ENCODE results near the gene ATP6V0E2.

ATP6V0E2 gene

DNA sequence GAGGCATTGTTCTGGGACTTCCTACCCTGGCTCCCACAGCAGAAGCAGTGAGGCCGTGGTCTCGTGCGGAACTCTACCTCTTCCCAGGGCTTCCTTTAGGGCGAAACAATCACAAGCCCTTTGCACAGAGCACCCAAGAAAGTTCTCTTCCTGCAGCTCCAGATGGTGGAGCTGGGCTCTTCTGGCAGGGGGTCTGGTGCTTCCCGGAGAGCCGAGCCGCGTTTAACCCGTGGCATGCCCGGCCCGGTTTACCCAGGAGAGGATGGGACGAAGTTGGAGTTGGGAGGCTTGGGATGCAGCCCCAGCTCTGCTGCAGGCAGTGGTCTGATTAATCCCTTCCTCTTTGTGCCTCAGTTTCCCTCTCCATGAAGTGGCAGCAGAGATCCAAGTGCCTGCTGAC, 9.0 kb upstream of the ATP6V0E2 start:
- DNase-seq, result no peak

DNA sequence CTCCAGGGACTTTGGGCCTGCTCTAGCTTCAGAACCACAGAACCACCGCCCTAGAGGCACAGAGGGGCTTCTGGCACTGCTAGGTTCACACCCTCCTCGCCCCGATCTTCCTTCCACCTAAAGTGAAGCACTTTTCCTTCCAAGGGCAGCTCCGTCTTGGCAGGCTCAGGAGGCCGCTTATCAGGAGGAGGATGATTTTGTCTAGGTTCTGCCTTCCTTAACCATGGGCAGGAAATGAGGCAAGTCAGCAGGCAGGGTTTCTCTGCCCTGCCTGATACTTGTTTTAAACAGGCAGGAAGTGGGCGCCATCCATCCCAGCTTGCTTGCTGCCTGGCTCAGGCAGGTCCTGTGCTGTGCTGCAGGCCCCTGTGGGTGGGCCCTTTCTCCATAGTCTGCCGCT, 8.3 kb upstream of the ATP6V0E2 start:
- DNase-seq, result no peak

DNA sequence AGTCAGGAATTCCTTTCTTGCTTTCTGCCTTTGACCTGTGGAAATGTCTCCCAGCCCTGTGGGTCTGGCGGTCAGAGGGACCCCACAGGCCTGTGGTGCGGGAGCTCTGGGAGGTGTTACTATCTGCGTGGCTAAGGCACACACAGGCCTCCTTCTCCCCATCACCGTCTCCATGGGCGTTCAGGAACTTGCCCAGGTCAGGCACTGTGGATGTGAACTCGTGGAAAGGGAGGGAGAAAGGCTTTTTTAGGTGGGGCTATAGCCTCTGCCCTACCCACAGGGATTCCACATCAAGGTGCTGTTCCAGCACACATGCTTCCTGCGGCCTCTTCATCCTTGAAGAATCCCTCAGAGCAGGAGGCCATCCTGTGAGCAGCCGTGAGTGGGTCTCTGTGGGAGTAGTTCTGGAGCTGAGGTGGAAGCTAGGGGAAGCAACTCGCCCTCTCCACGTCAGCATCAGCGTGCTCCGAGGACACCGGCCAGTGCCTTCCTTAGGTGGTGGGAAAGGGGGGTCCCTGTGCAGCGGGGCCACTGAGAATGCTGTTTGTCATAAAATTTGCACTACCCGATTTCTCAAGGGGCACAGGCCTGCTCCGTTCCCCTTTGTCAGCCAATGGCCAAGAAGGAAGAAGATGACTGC, 7.5 kb upstream of the ATP6V0E2 start:
- no peak for DNase-seq

DNA sequence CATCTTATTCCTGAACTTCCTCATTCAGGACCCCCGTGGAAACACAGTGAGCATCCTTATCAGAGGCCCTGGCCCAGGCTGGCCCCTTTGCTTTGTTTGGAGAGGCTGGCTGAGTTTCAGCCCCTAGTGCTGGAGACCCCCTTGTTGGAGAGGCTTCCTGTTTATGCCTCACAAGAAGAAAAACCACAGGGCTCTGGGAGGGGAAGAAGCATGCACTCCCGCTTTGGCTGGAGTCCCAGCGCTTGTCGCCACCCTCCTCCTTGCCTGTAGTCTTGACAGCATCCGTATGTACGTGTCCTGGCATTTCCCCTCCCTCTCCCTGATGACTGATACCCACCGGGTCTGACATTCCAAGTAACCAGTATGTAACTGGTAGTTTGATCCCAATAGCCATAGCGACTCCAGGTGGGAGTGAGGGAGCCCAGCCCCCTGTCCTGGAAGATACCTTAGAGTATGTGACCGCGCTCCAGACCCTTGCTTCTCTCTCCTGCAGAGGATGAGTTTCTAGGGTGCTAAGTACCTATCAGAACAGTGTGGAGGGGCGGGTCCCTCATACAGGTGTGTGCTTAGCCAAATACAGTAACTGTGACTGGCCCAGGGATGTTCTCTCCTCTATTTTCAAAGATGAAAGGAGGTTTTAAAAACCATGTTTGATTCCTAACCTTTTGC, 6.9 kb upstream of the ATP6V0E2 start:
- peak; percentile 27 for DNase-seq

DNA sequence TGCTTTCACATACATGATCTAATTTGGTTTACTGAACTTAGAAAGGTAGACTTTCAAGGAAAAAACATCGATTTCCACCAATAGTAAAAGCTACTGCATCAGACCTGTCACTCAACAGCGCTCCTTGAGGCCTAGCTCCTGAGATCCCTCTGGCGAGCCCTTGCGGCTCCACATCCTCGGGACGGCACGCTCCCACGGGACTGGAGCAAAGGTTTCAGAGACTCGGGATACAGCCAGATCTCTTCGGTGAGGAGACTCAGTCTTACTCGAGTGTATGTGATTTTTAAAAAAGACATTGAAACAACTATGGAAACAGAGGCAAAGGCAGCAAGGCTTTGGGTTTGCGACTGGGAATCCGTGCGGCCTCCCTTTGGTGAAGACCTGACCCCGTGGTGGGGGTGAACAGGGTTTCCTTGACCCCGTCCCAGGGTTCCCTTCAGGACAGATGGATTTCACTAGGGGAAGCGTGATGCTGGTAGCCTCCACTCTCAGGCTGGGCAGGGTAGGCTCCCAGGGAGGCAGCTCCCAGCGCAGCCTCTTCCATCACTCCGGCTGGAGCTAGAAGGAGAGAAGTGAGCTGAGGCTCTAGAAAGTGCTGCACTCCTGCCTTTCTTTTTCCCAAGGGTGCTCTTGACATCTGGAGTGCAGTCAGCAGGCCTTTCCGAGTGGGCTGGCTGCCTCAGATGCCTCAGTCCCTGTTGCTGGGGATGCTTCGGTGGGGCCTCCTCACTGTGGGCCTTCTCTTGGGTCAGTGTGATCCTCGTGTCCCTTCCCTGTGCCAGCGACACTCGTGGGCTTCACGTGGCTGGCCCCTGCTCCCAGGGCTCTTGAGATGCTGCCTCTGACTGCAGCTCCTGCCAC, 5.8 kb upstream of the ATP6V0E2 start:
- DNase-seq, result no peak

DNA sequence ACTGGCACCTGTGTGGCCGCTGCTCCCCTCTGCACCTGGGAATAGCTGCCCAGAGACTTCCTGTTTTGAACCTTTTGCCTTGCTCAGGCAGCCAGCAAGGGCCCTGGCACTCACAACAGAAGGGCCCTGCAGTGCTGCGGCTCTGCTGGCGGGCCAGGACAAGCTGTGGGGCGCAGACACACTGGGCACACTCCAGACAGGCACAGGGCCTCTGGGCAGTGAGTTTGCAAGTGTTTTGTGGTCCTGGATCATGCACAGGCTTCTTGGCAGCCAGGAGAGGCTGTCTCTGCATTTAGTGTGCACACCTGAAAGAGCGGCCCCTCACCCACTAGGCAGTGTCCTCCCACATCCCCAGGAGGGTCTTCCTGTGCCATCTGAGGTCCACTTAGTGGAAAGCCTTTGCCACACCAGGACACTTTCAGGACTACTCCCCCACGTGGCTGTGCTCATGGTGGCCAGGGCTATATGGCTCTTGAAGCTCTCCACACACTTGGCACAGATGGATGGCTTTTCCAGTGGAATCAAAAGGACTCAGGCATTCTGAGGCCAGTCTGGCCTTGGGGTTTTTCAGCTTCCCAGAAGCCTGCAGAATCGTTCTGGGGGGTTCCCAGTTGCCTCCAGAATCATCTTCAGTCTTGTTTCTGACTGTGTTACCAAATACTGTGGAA, 5.0 kb upstream of the ATP6V0E2 start:
- DNase-seq, result no peak

DNA sequence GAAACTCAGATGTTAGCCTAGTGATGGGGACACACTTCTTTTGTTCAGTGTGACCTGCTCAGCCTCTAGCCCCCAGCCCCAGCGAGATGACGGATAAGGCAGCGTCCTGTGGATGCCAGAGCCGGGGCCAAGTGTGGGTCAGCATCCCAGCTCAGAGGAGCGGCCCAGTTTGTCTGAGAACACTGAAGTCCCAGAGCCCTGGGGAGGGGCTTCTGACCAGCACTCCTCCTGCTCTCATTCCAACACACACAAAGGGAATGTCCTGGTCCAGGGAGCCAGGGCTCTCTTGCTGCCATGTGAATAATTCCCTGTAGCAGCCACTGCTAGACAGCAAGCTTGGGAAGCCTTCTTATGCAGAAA, 4.5 kb upstream of the ATP6V0E2 start:
- DNase-seq, result no peak

DNA sequence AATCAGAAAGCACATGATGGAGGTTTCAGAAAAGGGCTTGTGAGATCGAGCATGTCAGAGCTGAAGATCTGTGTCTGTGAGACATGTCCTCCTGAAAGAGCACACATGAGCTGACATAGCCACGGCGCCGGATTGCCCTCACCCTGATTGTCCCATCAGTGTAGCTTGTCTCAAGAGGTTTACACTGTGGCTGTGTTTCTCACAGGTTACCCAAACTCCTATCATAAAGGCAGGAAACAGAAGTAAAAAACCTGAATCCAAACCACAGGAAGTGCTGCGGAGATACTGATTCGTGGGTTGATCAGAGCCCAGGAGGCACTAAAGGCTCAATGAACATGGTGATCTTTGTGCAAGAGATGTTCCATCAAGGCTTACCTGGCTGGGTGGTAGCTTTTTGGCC, 3.9 kb upstream of the ATP6V0E2 start:
- no peak for DNase-seq

DNA sequence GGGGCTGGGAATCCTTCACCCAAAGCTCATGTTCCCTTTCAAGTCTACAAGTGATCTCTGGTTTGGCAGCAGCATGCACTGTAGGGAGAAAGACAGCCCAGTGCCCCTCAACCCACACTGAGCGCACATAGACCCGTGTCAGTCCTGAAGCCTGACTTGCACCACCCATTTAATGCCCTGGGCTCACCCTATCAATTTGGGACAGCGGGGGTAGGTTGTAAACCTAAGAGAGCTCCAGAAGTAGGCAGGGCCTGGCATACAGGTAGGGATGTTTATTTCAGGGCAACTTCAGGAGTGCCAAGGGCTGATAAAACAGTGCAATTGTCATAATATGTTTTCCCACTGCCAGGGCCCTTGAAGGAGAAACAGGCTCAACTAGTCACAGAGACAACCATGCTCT, 3.5 kb upstream of the ATP6V0E2 start:
- no peak for DNase-seq

DNA sequence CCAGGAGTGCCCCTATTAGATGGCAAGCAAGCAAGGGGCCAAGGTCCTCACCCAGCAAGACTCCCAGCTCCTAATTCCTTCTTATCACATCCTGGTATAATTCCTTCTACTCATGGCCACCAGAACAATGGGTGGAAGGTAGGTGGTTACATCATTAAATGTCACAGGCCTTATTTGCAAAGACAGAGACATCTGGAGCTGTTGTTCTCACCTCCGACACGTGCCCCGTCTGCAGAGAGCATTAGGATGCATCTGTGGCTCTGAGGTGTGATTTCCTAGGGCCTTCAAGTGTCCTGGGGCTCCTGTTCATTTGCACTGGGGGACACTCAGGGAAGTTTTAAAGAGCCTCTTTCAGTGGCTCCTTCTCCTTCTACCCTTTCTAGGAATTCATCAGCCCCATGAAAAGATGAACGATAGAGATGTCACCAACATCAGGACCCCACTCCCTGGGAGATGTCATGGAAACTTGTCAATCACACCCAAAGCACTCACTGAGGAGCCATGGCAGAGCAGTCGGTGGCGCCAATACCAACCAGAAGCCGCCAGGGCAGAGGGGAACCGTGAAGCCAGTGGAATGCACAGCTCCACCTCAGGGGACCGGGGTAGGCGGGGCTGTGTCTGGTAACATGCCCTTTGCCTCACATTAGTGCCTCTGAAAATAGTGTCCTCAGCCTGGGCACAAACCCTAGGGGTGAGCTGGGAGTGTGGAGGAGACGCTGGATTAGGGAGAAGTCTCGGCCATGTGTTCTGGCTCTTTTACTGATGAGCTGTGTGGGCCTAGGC, 2.9 kb upstream of the ATP6V0E2 start:
- DNase-seq, result no peak

DNA sequence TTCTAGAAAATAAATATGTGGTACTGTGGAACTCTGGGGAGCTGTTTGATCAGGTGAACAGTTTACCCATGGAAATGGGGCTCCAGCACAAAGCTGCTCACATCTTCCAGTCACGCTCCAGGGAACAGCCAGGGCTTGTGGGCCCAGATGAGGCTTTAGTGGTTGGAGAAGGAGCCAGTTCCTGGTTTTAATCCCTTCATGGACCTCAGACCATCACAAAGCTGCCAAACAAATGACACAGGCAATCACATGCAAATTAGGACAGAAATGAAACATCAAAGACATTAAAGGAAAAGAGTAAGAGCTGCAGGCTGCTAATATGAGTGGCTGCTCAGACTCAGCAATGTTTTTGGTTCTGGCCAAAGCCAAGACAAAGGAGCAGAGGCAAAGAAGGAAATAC, 2.2 kb upstream of the ATP6V0E2 start:
- DNase-seq, result peak; percentile 98

DNA sequence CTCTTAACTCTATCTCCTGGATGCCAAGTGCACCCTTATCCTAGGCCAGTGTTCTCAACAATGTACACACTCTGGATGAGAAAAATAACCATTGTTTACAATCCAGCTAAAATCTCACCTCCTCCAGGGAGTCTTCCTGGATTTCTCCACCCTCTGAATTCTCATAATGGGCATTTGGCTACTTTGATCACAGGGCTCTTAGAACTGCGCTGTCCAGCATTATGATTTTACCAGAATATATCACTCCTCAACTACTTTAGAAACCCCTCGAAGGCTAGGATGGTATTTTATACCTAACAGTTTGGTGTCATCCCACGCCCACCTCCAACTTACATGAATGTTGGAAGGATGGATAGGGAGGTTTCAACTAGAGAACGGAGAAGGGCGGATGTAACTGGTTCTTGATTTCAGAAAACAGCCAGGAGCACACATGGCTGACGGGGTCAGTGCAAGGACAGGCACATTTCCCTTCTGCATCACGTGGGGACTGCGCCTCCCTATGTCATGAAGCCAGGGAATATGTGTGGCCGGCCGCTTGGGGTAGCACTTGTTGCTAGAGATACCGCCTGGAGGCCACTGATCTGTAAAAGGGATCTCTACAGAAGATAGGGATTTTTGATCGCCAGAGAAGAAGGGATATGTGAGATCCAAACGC, 1.2 kb upstream of the ATP6V0E2 start:
- peak; percentile 77 for DNase-seq

DNA sequence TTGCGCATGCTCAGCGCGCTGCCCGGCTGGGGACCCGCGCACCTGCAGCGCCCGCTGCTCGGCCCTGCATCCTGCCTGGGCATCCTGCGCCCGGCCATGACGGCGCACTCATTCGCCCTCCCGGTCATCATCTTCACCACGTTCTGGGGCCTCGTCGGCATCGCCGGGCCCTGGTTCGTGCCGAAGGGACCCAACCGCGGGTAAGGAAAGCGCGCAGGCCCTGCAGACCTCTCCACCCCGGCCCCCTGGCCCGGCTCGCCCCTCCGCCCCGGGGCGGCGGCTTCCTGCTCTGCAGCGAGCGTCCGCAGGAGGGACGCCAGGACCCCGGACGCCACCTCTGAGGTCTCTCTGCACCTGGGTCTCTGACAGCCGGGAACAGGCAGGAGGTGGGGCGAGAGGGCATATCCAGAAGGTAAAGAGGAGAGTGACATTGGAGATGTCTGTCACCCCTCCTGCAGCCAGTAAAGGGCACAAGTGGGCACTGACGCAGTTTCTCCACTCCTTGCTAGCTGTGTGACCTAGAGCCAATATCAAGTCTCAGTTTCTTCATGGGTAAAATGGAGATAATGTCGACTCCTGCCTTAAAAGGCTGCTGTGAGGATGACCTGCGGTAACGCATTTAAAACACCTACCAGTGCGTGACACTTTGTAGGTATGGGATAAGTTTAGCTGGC, 338 bp downstream of the ATP6V0E2 start:
- DNase-seq, result no peak

DNA sequence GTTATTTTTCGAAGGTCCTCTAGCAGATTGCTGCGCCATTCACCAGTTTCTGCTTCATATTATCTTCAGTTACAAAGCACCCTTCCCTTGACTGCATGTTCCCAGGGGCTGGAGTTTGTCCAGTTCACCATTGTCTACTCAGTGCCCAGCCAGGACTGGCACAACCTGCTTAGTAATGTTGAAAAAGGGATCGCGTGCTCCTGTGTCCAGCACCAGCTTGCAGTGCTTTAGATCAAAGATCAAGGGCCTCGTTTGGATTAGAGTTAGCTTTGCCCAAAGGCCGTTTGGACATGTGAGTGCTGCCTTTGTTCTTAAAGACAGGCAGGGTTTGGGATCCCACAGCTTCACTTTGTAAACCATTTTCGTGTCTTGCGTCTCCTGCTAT, 867 bp downstream of the ATP6V0E2 start:
- no peak for DNase-seq

DNA sequence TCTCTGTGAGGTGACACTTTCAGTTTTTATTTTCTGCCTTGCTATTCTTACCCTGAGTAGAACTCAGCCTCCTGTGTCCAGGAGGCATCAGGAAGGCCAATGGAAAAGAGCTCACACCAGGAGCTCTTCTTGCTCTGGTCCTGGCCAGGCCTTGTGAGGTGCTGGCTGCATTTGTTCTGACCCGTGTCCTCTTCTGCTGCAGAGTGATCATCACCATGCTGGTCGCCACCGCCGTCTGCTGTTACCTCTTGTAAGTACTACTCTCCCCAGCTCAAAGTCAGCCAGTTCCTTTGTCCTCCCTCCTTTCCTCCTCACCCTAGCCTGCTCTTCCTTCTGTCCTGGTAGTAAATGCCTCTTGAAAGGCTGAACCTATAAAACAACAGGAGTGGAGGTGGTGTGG, 1.6 kb downstream of the ATP6V0E2 start:
- no peak for DNase-seq

DNA sequence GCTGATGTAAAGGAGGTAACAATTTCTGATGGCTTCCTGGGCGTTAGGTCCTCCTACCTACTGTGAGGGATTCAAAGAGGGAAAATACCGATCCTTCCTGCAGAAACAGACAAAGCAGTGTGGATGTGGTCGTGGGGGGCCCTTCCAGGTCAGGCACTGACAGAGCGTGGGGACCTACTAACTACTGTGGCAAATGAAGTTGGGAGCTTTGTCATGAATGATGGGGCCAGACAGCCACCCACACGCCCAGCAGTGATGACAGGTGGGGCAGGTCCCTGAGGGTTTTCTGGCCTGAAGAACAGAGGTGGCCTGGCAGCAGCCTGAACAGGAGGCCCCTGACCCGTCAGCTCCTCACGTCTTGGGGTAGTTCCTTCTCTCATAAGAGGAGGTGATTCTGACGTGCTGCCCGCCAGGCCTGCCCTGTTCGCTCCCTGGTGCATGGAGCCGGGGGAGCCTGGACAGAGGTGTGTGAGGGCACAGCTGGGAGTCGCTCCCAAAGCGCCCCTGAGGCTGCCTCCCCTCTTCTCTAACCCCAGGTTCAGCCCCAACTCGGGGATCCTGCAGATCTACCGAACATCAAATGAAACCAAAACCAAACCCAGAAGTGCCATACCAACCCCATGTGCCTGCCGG, 4.2 kb downstream of the ATP6V0E2 start:
- DNase-seq, result no peak

DNA sequence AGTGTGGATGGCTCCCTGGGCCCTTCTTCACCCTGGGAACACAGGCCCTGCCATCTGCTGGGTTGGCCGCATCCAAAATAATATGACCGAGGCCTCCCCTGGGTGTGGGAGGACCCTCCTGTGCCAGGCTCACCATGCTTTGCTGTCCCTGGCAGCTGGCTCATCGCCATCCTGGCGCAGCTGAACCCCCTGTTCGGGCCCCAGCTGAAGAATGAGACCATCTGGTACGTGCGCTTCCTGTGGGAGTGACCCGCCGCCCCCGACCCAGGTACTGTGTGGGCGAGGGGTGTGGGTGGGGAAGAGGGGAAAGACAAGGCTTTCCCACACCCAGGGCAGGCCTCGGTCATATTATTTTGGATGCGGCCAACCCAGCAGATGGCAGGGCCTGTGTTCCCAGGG, 4.8 kb downstream of the ATP6V0E2 start:
- no peak for DNase-seq

DNA sequence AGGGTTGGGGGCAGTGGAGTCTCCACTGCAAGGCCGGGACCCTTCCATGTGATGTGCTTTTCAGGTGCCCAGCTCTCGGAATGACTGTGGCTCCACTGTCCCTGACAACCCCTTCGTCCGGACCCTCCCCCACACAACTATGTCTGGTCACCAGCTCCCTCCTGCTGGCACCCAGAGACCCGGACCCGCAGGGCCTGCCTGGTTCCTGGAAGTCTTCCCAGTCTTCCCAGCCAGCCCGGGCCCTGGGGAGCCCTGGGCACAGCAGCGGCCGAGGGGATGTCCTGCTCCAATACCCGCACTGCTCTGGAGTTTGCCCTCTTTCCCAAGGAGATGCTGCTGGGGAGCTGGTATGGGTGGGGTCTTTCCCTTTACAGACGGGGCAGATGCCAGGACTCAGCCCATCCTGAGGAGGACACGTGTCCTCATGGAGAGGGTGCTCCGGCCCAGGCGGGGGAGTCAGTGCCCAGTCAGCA, 5.5 kb downstream of the ATP6V0E2 start:
- no peak for DNase-seq

DNA sequence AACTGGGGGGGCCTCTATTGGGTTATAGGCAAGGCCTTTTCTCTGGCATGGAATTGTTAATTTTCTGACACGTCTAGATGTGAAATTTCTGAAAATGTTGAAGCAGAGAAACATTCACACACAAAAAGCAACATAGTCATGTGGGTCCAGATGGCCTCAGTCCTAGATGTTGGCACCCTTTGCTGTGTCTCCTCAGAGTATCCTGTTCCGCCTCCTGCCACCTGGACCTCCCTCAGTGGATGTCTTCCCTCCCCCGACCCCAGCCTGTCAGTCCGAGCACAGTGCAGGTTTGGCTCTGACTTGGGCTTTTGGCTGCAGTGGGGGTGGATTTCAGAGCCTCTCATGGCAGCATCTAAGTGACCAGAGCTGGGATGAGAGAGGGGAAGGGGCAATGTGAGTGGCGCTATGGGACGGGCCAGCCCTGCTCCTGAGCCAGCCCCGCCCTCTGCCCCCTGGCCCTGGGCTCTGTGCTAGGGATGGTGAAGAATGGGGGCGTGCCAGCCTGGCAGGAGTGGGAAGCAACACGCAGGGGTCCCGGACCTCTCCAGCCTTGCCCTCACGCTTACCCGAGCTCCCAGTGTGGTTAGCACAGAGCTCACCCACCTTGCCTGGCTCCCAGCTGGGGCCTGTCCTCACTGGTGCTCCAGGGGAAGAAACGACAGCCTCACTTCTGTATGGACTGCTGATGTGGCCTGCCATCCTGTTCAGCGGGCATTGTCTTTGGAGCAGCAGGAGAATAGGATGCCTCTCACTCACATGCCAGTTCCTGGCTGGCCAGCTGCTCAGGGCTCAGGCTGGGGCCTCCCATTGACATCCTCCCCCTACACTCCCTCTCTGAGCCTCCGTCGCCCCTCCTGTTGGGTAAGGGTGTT, 6.2 kb downstream of the ATP6V0E2 start:
- no peak for DNase-seq
